ENCODE measurements around the gene C1orf141. TPM values are rescaled to one million over a fixed set of nuclear protein-coding genes. Genes with fewer than 3 reads are reported as not detected.

Gene C1orf141
- total RNA-seq, 4 donors from 2014 or later = not detected

DNA sequence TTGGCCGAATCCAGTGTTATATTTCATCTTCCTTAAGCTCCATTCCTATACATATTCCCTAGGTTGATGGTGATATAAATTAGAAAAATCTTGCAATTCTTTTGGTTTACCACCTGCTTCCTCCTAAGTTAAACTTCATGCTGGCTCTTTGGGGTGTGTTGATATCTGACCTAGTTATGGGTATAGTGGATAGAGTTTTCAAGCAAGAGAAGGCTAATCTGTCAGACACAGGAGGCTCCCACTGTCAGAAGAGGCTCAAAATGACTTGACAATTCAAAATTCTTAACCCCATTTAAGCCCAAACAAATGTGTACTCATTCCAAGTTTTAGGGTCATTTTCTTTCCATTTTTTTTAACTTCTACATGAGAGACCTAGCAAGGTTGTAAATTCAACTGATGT lies 72.4 kb downstream of the C1orf141 start:
- no peak overlapping the region for H3K4me3 ChIP-seq
- no peak overlapping the region for H3K27ac ChIP-seq
- TF ChIP-seq, protein P1, sequence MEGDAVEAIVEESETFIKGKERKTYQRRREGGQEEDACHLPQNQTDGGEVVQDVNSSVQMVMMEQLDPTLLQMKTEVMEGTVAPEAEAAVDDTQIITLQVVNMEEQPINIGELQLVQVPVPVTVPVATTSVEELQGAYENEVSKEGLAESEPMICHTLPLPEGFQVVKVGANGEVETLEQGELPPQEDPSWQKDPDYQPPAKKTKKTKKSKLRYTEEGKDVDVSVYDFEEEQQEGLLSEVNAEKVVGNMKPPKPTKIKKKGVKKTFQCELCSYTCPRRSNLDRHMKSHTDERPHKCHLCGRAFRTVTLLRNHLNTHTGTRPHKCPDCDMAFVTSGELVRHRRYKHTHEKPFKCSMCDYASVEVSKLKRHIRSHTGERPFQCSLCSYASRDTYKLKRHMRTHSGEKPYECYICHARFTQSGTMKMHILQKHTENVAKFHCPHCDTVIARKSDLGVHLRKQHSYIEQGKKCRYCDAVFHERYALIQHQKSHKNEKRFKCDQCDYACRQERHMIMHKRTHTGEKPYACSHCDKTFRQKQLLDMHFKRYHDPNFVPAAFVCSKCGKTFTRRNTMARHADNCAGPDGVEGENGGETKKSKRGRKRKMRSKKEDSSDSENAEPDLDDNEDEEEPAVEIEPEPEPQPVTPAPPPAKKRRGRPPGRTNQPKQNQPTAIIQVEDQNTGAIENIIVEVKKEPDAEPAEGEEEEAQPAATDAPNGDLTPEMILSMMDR (IDR thresholded peaks at IDR 0.05) = no peak
- H3K4me1 ChIP-seq = no peaks in the 10 kb centered on the region
- no peak for DNase-seq
- no peaks in the 10 kb centered on the region for H3K27me3 ChIP-seq
- H3K9me3 ChIP-seq = peaks cover 0 to 2% (median under 1%) of the 10 kb centered on the region in 4 donors
- H3K36me3 ChIP-seq = no peaks in the 10 kb centered on the region

- Histone ChIP-seq H3K4me1 (no peaks in the 10 kb centered on the region), H3K27ac (peak overlapping the region in 1 of 4 donors; percentile 35), H3K9me3 (no peaks in the 10 kb centered on the region), H3K4me3 (no peak overlapping the region), H3K36me3 (no peaks in the 10 kb centered on the region), H3K27me3 (no peaks in the 10 kb centered on the region)
- TF ChIP-seq, protein P1 (IDR thresholded peaks at IDR 0.05) = no peak
- no peak for TF ChIP-seq POLR2A (IDR thresholded peaks at IDR 0.05)
- DNase-seq = no peak
Observed at GRCh38 chr1:67061266-67061665, 73.5 kb downstream of the C1orf141 start.

GRCh38 chr1:67060811-67061218 lies 74.0 kb downstream of the C1orf141 start:
- peak overlapping the region in 1 of 4 donors; percentile 35 for H3K27ac ChIP-seq

GRCh38 chr1:67059346-67059745 lies 75.4 kb downstream of the C1orf141 start:
- H3K9me3 ChIP-seq = no peaks in the 10 kb centered on the region
- no peaks in the 10 kb centered on the region for H3K4me1 ChIP-seq
- no peaks in the 10 kb centered on the region for H3K36me3 ChIP-seq
- H3K4me3 ChIP-seq = no peak overlapping the region
- no peak overlapping the region for H3K27ac ChIP-seq
- TF ChIP-seq, protein P1 (IDR thresholded peaks at IDR 0.05) = no peak
- no peak for TF ChIP-seq POLR2A (IDR thresholded peaks at IDR 0.05)
- no peaks in the 10 kb centered on the region for H3K27me3 ChIP-seq
- no peak for DNase-seq

More at GRCh38 chr1:67060811-67061218, 74.0 kb downstream of the C1orf141 start:
- DNase-seq = no peak
- no peaks in the 10 kb centered on the region for H3K36me3 ChIP-seq
- H3K4me3 ChIP-seq = no peak overlapping the region
- no peaks in the 10 kb centered on the region for H3K27me3 ChIP-seq
- no peaks in the 10 kb centered on the region for H3K9me3 ChIP-seq
- TF ChIP-seq POLR2A (IDR thresholded peaks at IDR 0.05) = no peak
- TF ChIP-seq, protein P1 (IDR thresholded peaks at IDR 0.05) = no peak
- H3K4me1 ChIP-seq = no peaks in the 10 kb centered on the region

GRCh38 chr1:67058761-67059160 lies 76.0 kb downstream of the C1orf141 start:
- Histone ChIP-seq H3K4me3 (no peak overlapping the region), H3K27me3 (no peaks in the 10 kb centered on the region), H3K4me1 (no peaks in the 10 kb centered on the region), H3K36me3 (no peaks in the 10 kb centered on the region), H3K9me3 (no peaks in the 10 kb centered on the region), H3K27ac (no peak overlapping the region)
- DNase-seq = no peak
- TF ChIP-seq, protein P1 (IDR thresholded peaks at IDR 0.05) = no peak
- TF ChIP-seq POLR2A (IDR thresholded peaks at IDR 0.05) = no peak

GRCh38 chr1:67058242-67058641 lies 76.5 kb downstream of the C1orf141 start:
- no peak overlapping the region for H3K27ac ChIP-seq
- H3K27me3 ChIP-seq = no peaks in the 10 kb centered on the region
- no peaks in the 10 kb centered on the region for H3K36me3 ChIP-seq
- H3K4me1 ChIP-seq = no peaks in the 10 kb centered on the region
- DNase-seq = no peak
- no peak overlapping the region for H3K4me3 ChIP-seq
- no peak for TF ChIP-seq POLR2A (IDR thresholded peaks at IDR 0.05)
- TF ChIP-seq, protein P1 (IDR thresholded peaks at IDR 0.05) = no peak
- H3K9me3 ChIP-seq = no peaks in the 10 kb centered on the region
